CD4-positive, alpha-beta T cell treated with Interleukin-17A for 4 hours (primary cell): ENCODE data around the gene ZFP69.
A peak's percentile ranks its signal among the peaks of the same experiment; 100 is the strongest.

Experiments
- DNase-seq: peaks from one replicate; pipeline ENCODE4 v3.0.0-alpha.2; 2020; ENCODE audit warnings: mixed read lengths

Gene ZFP69

DNA sequence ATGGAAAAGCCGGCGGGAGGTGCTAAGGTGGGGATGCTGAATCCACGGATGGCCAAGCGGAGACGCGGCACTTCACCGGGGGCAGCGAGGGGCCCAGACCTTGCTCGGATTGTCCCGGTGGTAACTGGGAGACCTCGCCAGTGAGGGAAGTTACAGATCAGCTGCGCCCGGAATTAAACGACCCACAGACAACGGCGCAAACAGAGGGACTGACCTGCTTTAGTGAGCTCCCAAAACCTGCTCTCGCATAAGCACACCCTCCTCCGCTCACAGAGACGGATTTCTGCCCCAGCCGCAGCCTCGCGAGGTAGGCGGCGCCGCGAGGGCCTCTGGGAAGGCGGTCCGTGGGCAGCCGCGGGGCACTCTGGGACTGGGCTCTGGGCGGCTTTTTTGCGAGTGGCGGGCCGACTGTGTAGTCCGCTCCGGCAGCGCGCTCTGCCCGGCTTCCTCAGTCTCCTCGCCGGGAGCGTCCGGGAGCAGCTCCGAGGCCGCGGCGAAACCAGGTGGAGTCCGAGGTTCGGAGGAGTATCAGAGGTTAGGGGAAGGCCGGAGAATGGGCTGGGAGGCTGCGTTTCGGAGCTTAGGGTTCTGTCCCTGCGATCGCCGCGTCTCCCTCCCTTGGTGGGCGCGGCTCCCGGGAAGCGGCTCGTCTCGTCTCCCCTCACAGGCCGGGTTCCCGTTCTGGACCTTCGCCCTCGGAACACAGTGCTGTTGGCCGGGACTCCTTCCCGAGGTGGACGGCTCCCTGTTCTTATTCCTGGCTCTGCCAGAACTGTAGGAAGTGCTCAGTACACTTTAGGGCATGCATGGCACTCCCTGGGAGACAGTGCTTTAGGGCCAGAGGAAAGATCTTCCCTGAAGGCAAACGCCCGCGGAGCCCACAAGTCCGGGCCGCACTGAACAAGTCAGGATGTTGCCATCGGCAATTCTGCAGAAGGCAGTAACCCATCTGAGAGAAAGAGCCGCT lies 31.6 kb downstream of the ZFP69 start, which contains the start of gene EXO5:
Gene EXO5, plus strand, starts transcription at position 393 of the 967 bp plus-strand sequence. CDS start 5,778 bp downstream, outside the sequence.
- peak; percentile 85 for DNase-seq

GRCh38 chr1:40519517-40519916 lies 42.4 kb downstream of the ZFP69 start:
- DNase-seq, result no peak

DNA sequence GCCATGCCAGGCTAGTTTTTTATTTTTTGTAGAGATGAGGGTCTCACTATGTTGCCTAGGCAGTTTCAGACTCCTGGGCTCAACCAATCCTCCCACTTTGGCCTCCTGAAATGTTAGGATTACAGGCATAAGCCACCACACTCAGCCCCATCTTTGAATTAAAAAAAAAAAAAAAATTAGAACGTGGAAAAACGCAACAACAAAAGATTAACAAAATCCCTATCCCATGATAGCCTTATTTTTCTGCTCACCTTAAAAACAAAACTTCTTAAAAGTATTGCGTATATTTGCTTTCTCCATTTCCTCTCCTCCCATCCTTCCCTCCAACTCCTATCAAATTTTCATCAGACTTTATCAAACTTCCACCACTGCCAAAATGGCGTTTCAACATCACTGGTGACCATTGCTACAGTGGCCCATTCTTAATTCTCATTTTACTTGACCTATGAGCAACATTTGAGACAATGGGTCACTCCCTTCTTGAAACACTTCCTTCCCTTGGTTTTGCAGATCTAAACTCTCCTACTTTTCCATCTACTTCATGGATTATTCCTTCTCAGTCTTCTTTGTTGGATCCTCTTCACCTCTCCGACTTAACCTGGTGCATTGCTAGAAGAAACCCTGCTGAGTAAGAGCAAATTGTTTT lies 53.8 kb downstream of the ZFP69 start:
- DNase-seq, result no peak

GRCh38 chr1:40531381-40532061 lies 54.4 kb downstream of the ZFP69 start, which contains the start of gene ZNF684:
TSS of gene ZNF684 (plus strand) at chr1:40531637. CDS start at chr1:40533167, 1,530 bp downstream.
- peak; percentile 87 for DNase-seq

DNA sequence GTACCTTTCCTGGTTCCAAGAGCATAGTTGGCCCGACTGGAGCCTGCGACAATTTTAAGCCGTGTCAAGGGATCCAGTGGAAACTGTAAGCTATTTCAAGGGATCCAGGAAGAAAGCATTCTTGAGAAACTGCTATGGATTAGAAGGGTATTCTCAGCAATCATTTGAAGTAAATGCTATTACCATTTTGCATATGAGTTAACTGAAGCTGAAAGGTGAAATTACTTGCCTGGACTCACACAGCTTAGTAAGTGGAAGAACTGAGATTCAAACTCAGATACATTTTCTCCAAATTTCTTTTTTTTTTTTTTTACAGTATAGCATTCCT lies 54.9 kb downstream of the ZFP69 start:
- DNase-seq, result peak; percentile 2

GRCh38 chr1:40532844-40533424 lies 55.8 kb downstream of the ZFP69 start:
- peak; percentile 39 for DNase-seq

GRCh38 chr1:40534589-40534988 lies 57.5 kb downstream of the ZFP69 start:
- no peak for DNase-seq

DNA sequence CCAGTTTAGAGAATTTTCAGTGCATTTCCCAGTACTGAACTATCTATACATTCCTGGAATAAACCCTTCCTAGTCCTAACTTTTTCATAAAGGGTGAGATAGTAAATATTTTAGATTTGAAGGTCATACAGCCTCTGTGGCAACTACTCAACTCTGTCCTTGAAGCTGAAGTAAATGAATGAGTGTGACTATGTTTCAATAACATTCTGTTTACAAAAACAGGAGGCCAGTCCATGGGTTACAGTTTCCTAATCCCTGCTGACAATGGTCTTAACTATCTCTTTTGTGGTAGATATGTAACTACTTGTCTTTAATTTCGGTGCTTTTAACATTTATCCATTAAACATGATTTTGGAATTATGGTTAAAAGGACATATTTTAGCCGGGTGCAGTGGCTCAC lies 58.6 kb downstream of the ZFP69 start:
- no peak for DNase-seq

DNA sequence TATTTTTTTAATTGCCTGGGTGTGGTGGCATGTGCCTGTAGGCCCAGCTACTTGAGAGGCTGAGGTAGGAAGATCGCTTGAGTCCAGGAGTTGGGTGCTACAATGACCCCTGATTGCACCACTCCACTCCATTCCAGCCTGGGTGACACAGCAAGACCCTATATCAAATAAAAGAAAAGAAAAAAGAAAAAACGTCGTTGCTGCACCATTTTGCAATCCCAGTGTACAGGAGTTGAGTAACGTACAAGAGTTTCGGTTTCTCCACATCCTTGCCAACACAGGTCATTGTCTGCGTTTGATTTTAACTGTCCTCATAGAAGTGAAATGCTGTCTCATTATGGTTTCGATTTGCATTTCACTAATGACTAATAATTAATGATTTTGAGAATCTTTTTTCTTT lies 62.2 kb downstream of the ZFP69 start:
- DNase-seq, result no peak
